MM.1S (cell line): ENCODE measurements around the gene CD302.
"Not testable (repeated sequence)": the region's sequence is repeated elsewhere in the genome, so short reads cannot be mapped to it uniquely, and the experiment has no call there.

Experiments
- DNase-seq: peaks from one replicate; pipeline ENCODE4 v3.0.0-alpha.2; 2015
- H2AFZ ChIP-seq: fragments of 300-600 bp; sonication (generic); 2 replicates; pipeline ENCODE4 v1.6.0; 2016; ENCODE audit warnings: antibody characterized with exemption, low read length
- H3F3A ChIP-seq: fragments of 300-600 bp; sonication (generic); 2 replicates; pipeline ENCODE4 v1.6.1; 2016; ENCODE audit warnings: mild to moderate bottlenecking, antibody characterized with exemption, low read length, moderate library complexity, mixed read lengths; ENCODE audit not compliant: insufficient read depth
- H3K27ac ChIP-seq: fragments of 300-600 bp; sonication (generic); 2 replicates; pipeline ENCODE4 v1.5.1; 2016; ENCODE audit warnings: mild to moderate bottlenecking, low read length
- H3K27me3 ChIP-seq: fragments of 300-600 bp; sonication (generic); replicated peaks from 2 replicates; pipeline ENCODE4 v1.6.0; 2016; ENCODE audit warnings: low read length; ENCODE audit not compliant: insufficient read depth
- H3K36me3 ChIP-seq: fragments of 300-600 bp; sonication (generic); replicated peaks from 2 replicates; pipeline ENCODE4 v1.6.1; 2016; ENCODE audit warnings: mild to moderate bottlenecking, low read length, mixed read lengths; ENCODE audit not compliant: insufficient read depth
- H3K4me1 ChIP-seq: fragments of 300-600 bp; sonication (generic); 2 replicates; pipeline ENCODE4 v1.6.1; 2016; ENCODE audit warnings: low read length, mixed read lengths
- H3K4me2 ChIP-seq: fragments of 300-600 bp; sonication (generic); 2 replicates; pipeline ENCODE4 v1.6.0; 2016; ENCODE audit warnings: low read depth, low read length
- H3K4me3 ChIP-seq: fragments of 300-600 bp; sonication (generic); 2 replicates; pipeline ENCODE4 v1.5.1; 2016; ENCODE audit warnings: low read length, mixed read lengths
- H3K79me2 ChIP-seq: fragments of 300-600 bp; sonication (generic); 2 replicates; pipeline ENCODE4 v1.6.1; 2016; ENCODE audit warnings: mixed run types, low read length, mixed read lengths
- H3K9ac ChIP-seq: fragments of 300-600 bp; sonication (generic); 2 replicates; pipeline ENCODE4 v1.6.1; 2016; ENCODE audit warnings: low read length, mixed read lengths
- H3K9me2 ChIP-seq: fragments of 300-600 bp; sonication (generic); replicated peaks from 2 replicates; pipeline ENCODE4 v1.6.1; 2016; ENCODE audit warnings: mild to moderate bottlenecking, low read length, mixed read lengths; ENCODE audit not compliant: insufficient read depth
- H3K9me3 ChIP-seq: fragments of 300-600 bp; sonication (generic); replicated peaks from 2 replicates; pipeline ENCODE4 v1.6.1; 2016; ENCODE audit warnings: mild to moderate bottlenecking, low read length, mixed read lengths; ENCODE audit not compliant: insufficient read depth
- H4K20me1 ChIP-seq: fragments of 300-600 bp; sonication (generic); 2 replicates; pipeline ENCODE4 v1.6.1; 2016; ENCODE audit warnings: mild to moderate bottlenecking, low read length, moderate library complexity, mixed read lengths; ENCODE audit not compliant: insufficient read depth
- EZH2 ChIP-seq: fragments of 300-600 bp; sonication (generic); optimal IDR thresholded peaks from 2 replicates; pipeline ENCODE3; 2017; ENCODE audit warnings: low read depth, mild to moderate bottlenecking, antibody characterized with exemption, low read length, mixed read lengths
- EZH2phosphoT487 ChIP-seq: fragments of 300-600 bp; sonication (generic); IDR thresholded peaks from 2 replicates; pipeline ENCODE4 v1.6.1; 2018; ENCODE audit warnings: antibody characterized with exemption, low read length
- TF ChIP-seq, protein P1 (sequence below): fragments of 300-600 bp; sonication (generic); IDR thresholded peaks from 2 replicates; pipeline ENCODE4 v1.5.1; 2016; ENCODE audit warnings: antibody characterized with exemption, low read length, mixed read lengths

The CD302 gene

DNA sequence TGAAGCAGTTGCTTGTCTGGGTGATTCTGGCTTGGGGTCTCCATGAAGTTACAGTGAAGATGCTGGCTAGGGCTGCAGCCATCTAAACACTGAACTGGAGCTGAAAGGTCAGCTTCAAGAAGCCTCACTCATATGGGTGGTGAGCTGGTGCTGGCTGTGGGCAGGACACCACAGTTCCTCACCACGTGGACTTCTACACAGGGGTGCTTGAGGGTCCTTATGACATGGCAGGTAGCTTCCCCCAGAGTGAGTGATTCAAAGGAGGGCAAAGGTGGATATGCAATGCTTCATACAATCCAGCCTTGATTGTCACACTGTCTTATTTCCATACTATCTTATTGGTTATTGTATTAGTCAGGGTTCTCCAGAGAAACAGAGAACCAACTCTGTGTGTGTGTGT, 6.0 kb downstream of the CD302 start:
- Histone ChIP-seq H3K27me3 (no peaks in the 10 kb centered on the region), H3K9ac (no peak overlapping the region), H3K4me3 (no peak overlapping the region), H3K9me2 (no peaks in the 10 kb centered on the region), H3K4me1 (no peaks in the 10 kb centered on the region), H3K4me2 (no peak overlapping the region), H3K79me2 (no peaks in the 10 kb centered on the region), H3K9me3 (no peaks in the 10 kb centered on the region), H3F3A (no peaks in the 10 kb centered on the region), H3K27ac (no peak overlapping the region), H3K36me3 (no peaks in the 10 kb centered on the region), H2AFZ (no peak overlapping the region), H4K20me1 (no peaks in the 10 kb centered on the region)
- no peak for DNase-seq
- TF ChIP-seq EZH2 (no peak), EZH2phosphoT487 (no peak)
- TF ChIP-seq, protein P1, sequence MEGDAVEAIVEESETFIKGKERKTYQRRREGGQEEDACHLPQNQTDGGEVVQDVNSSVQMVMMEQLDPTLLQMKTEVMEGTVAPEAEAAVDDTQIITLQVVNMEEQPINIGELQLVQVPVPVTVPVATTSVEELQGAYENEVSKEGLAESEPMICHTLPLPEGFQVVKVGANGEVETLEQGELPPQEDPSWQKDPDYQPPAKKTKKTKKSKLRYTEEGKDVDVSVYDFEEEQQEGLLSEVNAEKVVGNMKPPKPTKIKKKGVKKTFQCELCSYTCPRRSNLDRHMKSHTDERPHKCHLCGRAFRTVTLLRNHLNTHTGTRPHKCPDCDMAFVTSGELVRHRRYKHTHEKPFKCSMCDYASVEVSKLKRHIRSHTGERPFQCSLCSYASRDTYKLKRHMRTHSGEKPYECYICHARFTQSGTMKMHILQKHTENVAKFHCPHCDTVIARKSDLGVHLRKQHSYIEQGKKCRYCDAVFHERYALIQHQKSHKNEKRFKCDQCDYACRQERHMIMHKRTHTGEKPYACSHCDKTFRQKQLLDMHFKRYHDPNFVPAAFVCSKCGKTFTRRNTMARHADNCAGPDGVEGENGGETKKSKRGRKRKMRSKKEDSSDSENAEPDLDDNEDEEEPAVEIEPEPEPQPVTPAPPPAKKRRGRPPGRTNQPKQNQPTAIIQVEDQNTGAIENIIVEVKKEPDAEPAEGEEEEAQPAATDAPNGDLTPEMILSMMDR = no peak

DNA sequence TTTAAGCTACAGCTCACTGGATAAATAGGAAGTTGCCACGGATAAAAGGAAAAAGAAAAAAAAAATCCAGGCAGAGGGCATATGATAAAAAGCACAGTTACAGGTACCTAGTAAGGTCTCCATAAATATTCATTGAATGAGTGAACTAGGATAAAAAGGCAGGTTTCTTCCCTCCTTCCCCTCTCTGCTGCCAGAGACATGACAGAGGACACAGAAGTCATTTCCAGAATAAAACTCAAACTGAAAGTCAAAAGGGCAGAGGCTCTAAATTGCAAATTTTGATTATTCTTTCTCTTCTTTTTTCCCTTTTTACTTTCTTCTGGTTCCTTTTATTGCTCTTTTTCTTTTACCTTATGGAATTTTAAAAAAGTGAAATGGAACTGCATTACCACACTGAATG, 7.7 kb downstream of the CD302 start:
- no peak overlapping the region for H2AFZ ChIP-seq
- no peaks in the 10 kb centered on the region for H3K4me1 ChIP-seq
- no peaks in the 10 kb centered on the region for H3K9me2 ChIP-seq
- no peaks in the 10 kb centered on the region for H3F3A ChIP-seq
- H3K9me3 ChIP-seq = no peaks in the 10 kb centered on the region
- no peaks in the 10 kb centered on the region for H3K36me3 ChIP-seq
- TF ChIP-seq, protein P1 = no peak
- TF ChIP-seq EZH2phosphoT487 = no peak
- no peak for TF ChIP-seq EZH2
- no peaks in the 10 kb centered on the region for H3K27me3 ChIP-seq
- no peak overlapping the region for H3K4me2 ChIP-seq
- no peaks in the 10 kb centered on the region for H4K20me1 ChIP-seq
- H3K27ac ChIP-seq = no peak overlapping the region
- no peak overlapping the region for H3K4me3 ChIP-seq
- no peaks in the 10 kb centered on the region for H3K79me2 ChIP-seq
- no peak for DNase-seq
- H3K9ac ChIP-seq = no peak overlapping the region

DNA sequence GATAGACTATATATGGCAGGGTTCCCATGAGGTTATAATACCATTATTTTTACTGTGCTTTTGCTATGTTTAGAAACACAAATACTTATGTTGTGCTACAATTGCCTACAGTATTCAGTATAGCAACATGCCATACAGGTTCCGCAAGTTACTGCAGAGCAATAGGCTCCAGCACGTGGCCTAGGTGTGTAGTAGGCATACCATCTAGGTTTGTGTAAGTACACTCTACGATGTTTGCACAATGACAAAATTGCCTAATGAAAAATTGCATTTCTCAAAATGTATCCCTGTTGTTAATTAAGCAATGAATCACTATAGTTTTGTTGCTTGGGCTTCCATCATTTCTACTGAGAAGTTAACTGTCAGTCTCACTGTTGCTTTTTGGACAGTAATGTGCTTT, 9.8 kb downstream of the CD302 start:
- no peak overlapping the region for H3K9ac ChIP-seq
- H3K27ac ChIP-seq = no peak overlapping the region
- no peaks in the 10 kb centered on the region for H3K9me2 ChIP-seq
- no peaks in the 10 kb centered on the region for H3K27me3 ChIP-seq
- no peak overlapping the region for H3K4me3 ChIP-seq
- no peak for TF ChIP-seq EZH2phosphoT487
- TF ChIP-seq, protein P1 = no peak
- no peak for TF ChIP-seq EZH2
- H3K36me3 ChIP-seq = no peaks in the 10 kb centered on the region
- no peaks in the 10 kb centered on the region for H3K4me1 ChIP-seq
- no peak for DNase-seq
- no peaks in the 10 kb centered on the region for H3F3A ChIP-seq
- no peak overlapping the region for H3K4me2 ChIP-seq
- H2AFZ ChIP-seq = no peak overlapping the region
- no peaks in the 10 kb centered on the region for H4K20me1 ChIP-seq
- H3K79me2 ChIP-seq = no peaks in the 10 kb centered on the region
- no peaks in the 10 kb centered on the region for H3K9me3 ChIP-seq

DNA sequence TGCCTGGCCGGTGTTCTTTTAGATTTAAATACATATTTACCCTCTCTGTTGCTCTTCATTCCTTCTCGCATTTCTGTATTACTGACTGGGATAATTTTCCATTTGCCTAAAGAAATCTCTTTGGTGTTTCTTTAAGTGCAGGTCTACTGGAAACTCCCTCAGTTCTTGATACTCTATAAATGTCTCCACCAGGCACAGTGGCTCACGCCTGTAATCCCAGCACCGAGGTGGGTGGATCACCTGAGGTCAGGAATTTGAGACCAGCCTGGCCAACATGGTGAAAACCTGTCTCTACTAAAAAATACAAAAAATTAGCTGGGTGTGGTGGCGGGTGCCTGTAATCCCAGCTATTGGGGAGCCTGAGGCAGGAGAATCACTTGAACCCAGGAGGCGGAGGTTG, 10.4 kb downstream of the CD302 start:
- H3K4me2 ChIP-seq, H4K20me1 ChIP-seq, H3K9ac ChIP-seq, H3K4me3 ChIP-seq, H3K36me3 ChIP-seq, H3K27me3 ChIP-seq, H3K27ac ChIP-seq, H3K79me2 ChIP-seq, H3K9me2 ChIP-seq, H3K9me3 ChIP-seq, H3K4me1 ChIP-seq, H3F3A ChIP-seq, DNase-seq, H2AFZ ChIP-seq: not testable (repeated sequence)
